Measurements from ENCODE around the gene RIPOR2. TPM values are rescaled to one million over a fixed set of nuclear protein-coding genes. Genes with fewer than 3 reads are reported as not detected.
"Not testable (repeated sequence)": the region's sequence is repeated elsewhere in the genome, so short reads cannot be mapped to it uniquely, and the experiment has no call there.

Gene RIPOR2
- total RNA-seq, 1 experiment from 2014 or later: 5.0 TPM

- Histone ChIP-seq H3K27ac (ENCODE audit: insufficient read length, low read depth, low read length) (no peak overlapping the region), H3K79me2 (ENCODE audit: insufficient read depth, low read length) (peaks cover 28% of the 10 kb centered on the region; the same call in 1 of the 2 replicates), H3K18ac (ENCODE audit: insufficient read length, low read depth, low read length) (no peak overlapping the region), H2AK5ac (ENCODE audit: insufficient read length, low read length) (no peak overlapping the region), H3K9me3 (ENCODE audit: control insufficient read depth, low read depth, low read length) (no peaks in the 10 kb centered on the region), H3K4ac (ENCODE audit: low read depth, low read length) (no peak overlapping the region), H3K23ac (ENCODE audit: insufficient read length, low read depth, low read length) (no peak overlapping the region), H3T11ph (ENCODE audit: low read length) (no peak overlapping the region), H4K5ac (ENCODE audit: insufficient read length, low read depth, low read length) (no peak overlapping the region), H2BK15ac (ENCODE audit: low read depth, low read length) (no peak overlapping the region), H3K27me3 (ENCODE audit: insufficient read depth, low read length) (no peaks in the 10 kb centered on the region), H4K8ac (replicated peaks; ENCODE audit: insufficient read length, low read depth, low read length) (no peak overlapping the region), H2BK12ac (ENCODE audit: insufficient read length, low read depth, low read length) (no peak overlapping the region), H3K79me1 (ENCODE audit: insufficient read depth, low read depth, low read length, poor library complexity, severe bottlenecking) (peaks cover 5% of the 10 kb centered on the region), H2AFZ (ENCODE audit: low read length) (no peak overlapping the region), H3K4me1 (ENCODE audit: insufficient read depth, low read length) (peaks cover 18% of the 10 kb centered on the region; the same call in 1 of the 2 replicates), H3K14ac (ENCODE audit: insufficient read depth, low read length) (no peak overlapping the region), H2BK120ac (ENCODE audit: low read depth, low read length, poor library complexity, severe bottlenecking) (no peak overlapping the region), H3K9ac (ENCODE audit: extremely low read depth, insufficient read length, low read length) (no peak overlapping the region), H4K20me1 (ENCODE audit: control insufficient read depth, insufficient read depth, insufficient read length) (no peaks in the 10 kb centered on the region), H3K56ac (ENCODE audit: insufficient read length, low read depth, low read length) (no peak overlapping the region), H4K91ac (ENCODE audit: insufficient read length, low read depth, low read length) (no peak overlapping the region), H2BK20ac (ENCODE audit: low read depth, low read length, poor library complexity, severe bottlenecking) (no peak overlapping the region), H2BK5ac (ENCODE audit: insufficient read length, low read length) (no peak overlapping the region), H3K23me2 (ENCODE audit: insufficient read length, low read depth, low read length, poor library complexity, severe bottlenecking) (no peaks in the 10 kb centered on the region), H3K4me2 (ENCODE audit: insufficient read depth, insufficient read length, low read length) (no peak overlapping the region)
- TF ChIP-seq CTCF (conservative IDR thresholded peaks at IDR 0.05): no peak
- Mint-ChIP-seq H3K4me3 (peak overlapping the region in 1 of 2 experiments; percentile 33; a peak in 2 of 5 replicates), H3K4me1 (peaks cover 38 to 51% of the 10 kb centered on the region in 2 experiments), H3K36me3 (ENCODE audit: insufficient read depth in 1 of 3, low read depth in 3 of 3) (peaks cover 6 to 14% (median 9%) of the 10 kb centered on the region in 3 experiments), H3K27ac (no peak overlapping the region), H3K27me3 (ENCODE audit: low read depth) (no peaks in the 10 kb centered on the region), H3K9me3 (peaks cover 7% of the 10 kb centered on the region in 2 experiments)
- DNase-seq: no peak
- WGBS (ENCODE audit: extremely low coverage, insufficient read length, low lambda C conversion rate): 100% methylated on average over 1 of the region's 3 CpGs
Measured at GRCh38 chr6:24927277-24927955, 8.3 kb downstream of the RIPOR2 start.

- not testable (repeated sequence) for H3K27ac Mint-ChIP-seq; H3K4ac ChIP-seq (ENCODE audit: low read depth, low read length)
Measured at GRCh38 chr6:24926647-24927046, 9.1 kb downstream of the RIPOR2 start.

More at GRCh38 chr6:24926647-24927046, 9.1 kb downstream of the RIPOR2 start:
- H4K8ac ChIP-seq (replicated peaks; ENCODE audit: insufficient read length, low read depth, low read length); H4K5ac ChIP-seq (ENCODE audit: insufficient read length, low read depth, low read length); H3K27me3 ChIP-seq (ENCODE audit: insufficient read depth, low read length); H2BK5ac ChIP-seq (ENCODE audit: insufficient read length, low read length); H3K79me1 ChIP-seq (ENCODE audit: insufficient read depth, low read depth, low read length, poor library complexity, severe bottlenecking); H2BK120ac ChIP-seq (ENCODE audit: low read depth, low read length, poor library complexity, severe bottlenecking); H3K56ac ChIP-seq (ENCODE audit: insufficient read length, low read depth, low read length); DNase-seq; H3K27ac ChIP-seq (ENCODE audit: insufficient read length, low read depth, low read length); H3K27me3 Mint-ChIP-seq (ENCODE audit: low read depth); H3K9ac ChIP-seq (ENCODE audit: extremely low read depth, insufficient read length, low read length); H3K23me2 ChIP-seq (ENCODE audit: insufficient read length, low read depth, low read length, poor library complexity, severe bottlenecking); H2BK12ac ChIP-seq (ENCODE audit: insufficient read length, low read depth, low read length); H3K23ac ChIP-seq (ENCODE audit: insufficient read length, low read depth, low read length); H3K14ac ChIP-seq (ENCODE audit: insufficient read depth, low read length); H3T11ph ChIP-seq (ENCODE audit: low read length); H3K4me2 ChIP-seq (ENCODE audit: insufficient read depth, insufficient read length, low read length); H2BK20ac ChIP-seq (ENCODE audit: low read depth, low read length, poor library complexity, severe bottlenecking); H4K20me1 ChIP-seq (ENCODE audit: control insufficient read depth, insufficient read depth, insufficient read length); H2AFZ ChIP-seq (ENCODE audit: low read length); H2BK15ac ChIP-seq (ENCODE audit: low read depth, low read length); H3K9me3 ChIP-seq (ENCODE audit: control insufficient read depth, low read depth, low read length); H3K18ac ChIP-seq (ENCODE audit: insufficient read length, low read depth, low read length); H2AK5ac ChIP-seq (ENCODE audit: insufficient read length, low read length); H3K4me3 Mint-ChIP-seq; H4K91ac ChIP-seq (ENCODE audit: insufficient read length, low read depth, low read length); H3K9me3 Mint-ChIP-seq: not testable (repeated sequence)
- whole genome bisulfite sequencing (ENCODE audit: extremely low coverage, insufficient read length, low lambda C conversion rate): no CpG with 5 or more reads among the region's 3 CpGs
- H3K4me1 Mint-ChIP-seq: peaks cover 30 to 43% of the 10 kb centered on the region in 2 experiments
- H3K79me2 ChIP-seq (ENCODE audit: insufficient read depth, low read length): peaks cover 28% of the 10 kb centered on the region; the same call in 1 of the 2 replicates
- H3K4me1 ChIP-seq (ENCODE audit: insufficient read depth, low read length): peaks cover 15% of the 10 kb centered on the region; the same call in 1 of the 2 replicates
- peaks cover 6 to 12% (median 9%) of the 10 kb centered on the region in 3 experiments for H3K36me3 Mint-ChIP-seq (ENCODE audit: insufficient read depth in 1 of 3, low read depth in 3 of 3)

Measured in H9 (cell line).